HuH-7 (cell line): Measurements from ENCODE around the gene CISTR.
"Not testable (repeated sequence)": the region's sequence is repeated elsewhere in the genome, so short reads cannot be mapped to it uniquely, and the experiment has no call there.

Source experiments
- DNase-seq: peaks from one replicate; pipeline ENCODE4 v3.0.0; 2011; ENCODE audit warnings: low spot score

The CISTR gene

DNA sequence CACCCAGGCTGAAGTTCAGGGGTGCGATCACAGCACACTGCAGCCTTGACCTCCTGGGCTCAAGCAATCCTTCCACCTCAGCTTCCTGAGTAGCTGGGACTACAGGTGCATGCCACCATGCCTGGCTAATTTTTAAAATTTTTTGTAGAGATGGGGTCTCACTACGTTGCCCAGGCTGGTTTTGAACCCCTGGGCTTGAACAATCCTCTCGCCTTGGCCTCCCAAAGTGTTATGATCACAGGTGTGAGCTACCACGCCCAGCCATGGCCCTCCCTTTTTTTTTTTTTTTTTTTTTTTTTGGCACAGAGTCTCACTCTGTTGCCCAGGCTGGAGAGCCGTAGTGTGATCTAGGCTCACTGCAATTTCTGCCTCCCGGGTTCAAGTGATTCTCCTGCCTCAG is 33.2 kb downstream of the CISTR start:
- not testable (repeated sequence) for DNase-seq

DNA sequence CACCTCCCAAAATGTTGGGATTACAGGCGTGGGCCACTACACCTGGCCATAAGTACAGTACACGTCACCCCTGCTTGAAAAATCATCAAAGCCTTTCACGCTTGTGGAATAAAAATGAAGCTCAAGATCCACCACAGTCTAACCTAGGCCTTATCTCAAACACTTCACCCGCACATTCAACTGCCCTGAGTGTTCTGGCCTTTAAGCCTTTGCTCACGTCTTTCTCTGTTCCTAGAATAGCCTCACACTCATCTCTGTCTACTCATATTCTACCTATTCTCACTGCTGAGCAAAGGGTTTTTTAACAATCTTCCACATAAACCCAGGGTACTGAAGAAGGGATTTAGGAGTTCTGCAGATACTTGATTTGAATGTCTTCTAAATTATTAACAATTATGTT is 34.5 kb downstream of the CISTR start:
- no peak for DNase-seq

DNA sequence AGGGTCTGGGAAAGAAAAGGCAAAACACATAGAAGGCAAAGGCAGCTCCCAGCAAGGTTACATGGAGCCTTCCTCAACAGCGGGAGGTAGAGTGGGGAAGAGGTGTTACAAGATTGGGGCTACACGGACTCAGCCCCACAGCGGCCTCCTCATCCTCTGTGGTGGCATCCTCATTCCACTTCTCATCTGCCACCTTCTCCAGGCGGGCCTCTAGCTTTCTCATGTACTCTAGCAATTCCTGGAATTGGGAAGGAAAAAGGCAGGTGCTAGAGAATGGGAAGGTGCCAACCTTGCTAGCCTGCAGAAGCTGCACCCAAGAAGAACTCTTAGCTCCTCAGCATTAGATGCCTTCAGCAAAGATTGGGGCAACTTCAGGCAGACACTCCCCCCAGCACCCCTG is 37.8 kb downstream of the CISTR start:
- DNase-seq = no peak

DNA sequence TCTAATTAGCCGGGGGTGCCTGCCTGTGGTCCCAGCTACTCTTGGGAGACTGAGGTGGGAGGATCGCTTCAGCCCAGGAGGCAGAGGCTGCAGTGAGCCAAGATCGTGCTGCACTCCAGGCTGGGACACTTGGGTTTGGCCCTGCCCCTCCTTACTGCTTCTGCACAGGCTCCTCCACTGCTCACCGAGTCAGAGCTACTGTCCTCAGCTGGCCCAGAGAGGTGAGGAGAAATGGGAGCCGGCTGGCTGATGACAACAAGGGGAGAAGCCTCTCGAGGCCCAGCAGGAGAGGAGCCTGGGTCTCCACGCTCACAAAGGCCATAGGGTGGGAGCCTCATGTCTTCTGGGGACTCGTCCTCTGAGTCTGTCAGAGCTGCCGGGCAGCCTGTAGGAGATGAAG is 38.3 kb downstream of the CISTR start:
- DNase-seq = no peak

DNA sequence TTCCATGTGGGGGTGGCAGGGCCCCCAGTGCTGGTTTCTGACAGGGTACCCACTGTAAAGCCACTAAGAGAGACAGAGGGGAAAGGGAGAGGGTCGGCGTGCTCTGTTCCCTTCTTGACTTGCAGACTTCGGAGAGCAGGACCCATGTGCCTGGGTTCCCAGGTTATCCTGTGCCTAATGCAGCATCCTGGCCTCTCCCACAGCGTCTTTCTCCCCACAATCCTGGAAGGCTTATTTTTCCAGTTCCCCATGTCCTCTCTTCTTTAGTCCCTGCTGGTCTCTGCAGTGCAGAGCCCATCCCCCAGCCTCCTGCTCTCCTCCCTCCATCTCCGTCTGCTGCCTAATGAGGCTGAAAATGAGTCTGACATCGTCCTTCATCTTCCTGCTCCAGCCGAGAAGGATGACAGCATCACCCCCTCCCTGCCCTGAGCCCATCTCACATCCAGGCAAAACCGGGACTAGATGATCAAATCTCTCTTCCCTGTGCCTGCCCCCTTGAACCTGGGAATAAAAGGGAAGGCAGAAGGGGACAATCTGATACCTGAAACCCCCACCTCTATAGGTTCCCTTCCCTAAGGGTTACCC is 39.6 kb downstream of the CISTR start:
- no peak for DNase-seq

DNA sequence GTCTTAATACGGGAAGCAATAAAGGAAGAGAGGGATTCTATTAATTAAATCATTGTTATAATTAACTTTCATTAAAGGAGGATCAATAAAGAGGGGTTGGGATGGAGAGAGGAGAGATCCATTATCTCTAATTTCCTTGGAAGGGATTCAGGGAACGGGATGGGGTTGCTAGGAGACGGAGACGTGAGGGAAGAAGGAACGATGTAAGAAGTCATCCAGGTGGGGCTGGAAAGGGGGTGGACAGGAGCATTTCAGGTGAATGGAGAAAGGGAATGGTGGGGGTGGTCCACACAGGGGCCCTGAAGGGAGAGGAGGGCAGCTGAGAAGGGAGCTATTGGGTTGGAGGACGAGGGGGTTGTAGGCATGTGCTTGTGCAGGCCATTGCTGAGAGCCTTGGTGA is 41.7 kb downstream of the CISTR start:
- no peak for DNase-seq

DNA sequence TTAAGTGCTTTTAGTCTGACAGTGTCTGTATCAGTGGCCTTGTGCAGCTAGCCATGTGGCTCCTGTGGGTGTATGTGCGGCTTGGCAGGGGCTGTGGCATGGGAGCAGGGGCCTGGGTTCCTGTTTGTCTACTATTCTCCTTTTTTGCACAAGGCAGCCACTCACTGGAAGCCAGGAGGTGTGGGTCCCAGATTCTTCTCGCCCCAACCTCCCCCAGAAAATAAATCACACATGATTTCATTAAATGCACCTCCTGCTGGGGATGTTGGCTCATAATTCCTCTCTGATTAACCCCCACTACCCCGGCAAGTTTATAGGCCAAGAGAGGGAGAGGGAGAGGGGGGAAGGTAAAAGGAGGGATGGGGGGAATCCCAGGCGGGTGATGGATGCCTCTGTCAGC is 42.1 kb downstream of the CISTR start:
- no peak for DNase-seq

DNA sequence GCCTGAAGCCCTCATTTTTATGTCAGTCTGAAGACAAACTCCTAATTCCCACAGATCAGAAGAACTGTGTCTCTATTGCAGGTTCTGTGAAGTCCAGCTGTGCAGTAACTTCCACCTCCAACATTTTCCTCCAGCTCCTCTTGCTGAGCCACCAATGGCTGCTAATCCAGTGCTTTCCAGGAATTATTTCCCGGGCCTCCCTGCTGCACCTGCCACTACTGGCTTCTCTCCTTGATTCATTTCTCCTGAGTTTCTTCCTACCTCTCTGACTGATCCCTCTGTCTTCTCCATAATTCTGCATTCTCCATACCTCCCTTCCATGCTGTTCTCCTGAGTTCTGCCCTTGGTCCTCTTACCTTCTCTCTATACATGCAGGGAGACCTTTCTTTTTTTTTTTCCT is 45.7 kb downstream of the CISTR start:
- DNase-seq = no peak

DNA sequence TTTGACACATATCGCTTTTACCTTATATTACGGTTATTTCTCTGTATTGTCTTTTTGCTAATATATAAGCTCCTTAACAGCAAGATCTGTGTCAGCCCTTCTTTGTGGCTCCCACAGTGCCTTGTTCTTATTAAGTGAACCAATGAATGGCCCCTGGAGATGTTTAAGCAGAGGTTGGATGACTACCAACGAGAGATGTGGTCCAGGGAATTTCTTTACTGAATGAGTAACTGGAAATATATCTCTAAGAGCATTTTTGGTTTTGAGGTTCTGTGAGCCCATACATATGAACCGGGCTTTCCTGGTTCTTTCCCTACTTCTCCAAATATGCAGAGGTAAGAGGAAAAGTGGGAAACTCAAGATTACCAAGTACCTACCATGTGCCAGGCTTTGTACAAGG is 48.0 kb downstream of the CISTR start:
- no peak for DNase-seq

DNA sequence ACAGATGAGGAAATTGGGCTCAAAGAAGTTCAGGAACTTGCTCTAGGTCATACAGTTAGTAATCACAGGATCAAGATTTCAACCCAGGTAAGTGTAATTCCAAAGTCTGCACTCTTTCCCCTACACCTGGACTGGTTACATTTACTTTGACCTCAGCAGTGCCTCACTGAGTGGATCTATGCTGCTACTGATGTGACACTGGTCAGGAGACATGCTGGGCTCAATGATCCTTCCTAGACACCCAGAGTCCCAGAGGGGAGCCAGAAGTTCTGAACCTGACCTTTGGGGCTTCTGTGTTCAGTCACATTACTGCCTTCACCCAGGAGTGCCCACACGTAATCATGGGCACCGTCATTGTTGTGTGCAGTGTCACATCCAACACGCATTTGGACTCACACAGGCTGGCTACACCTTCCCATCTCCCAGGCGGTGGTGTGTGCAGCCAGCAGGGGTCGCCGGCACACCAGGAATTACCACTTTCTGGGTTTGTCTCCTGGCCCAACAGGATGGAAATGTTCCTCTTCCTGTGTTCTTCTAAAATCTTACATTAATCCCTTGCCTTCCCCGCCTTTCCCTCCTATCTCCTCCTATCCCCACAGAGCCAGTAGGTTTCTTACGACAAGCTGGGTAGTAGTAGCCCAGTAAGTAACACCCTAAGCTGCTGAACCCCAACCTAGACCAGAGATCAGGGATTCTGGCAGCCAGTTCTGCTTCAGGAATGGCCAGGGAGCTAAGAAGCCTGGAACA is 50.1 kb downstream of the CISTR start:
- peak; percentile 80 for DNase-seq

DNA sequence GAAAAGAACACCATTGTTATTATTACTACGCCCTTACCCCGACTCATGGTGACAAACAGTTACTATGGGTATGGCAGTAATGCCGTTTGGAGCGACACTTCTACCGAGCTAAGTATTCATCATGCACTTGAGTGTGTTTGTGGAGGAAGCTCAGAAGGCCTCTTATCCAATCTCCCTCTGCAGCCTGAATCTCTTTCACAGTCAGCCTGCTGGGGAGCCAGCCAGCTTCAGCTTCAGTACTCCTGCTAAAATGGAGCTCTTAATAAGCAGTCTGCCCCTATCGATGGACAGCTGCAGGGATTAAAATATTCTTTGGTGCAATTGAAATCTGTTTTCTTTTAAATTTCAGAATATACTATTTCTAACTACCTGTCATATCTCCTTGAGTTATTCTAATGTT is 51.2 kb downstream of the CISTR start:
- no peak for DNase-seq

DNA sequence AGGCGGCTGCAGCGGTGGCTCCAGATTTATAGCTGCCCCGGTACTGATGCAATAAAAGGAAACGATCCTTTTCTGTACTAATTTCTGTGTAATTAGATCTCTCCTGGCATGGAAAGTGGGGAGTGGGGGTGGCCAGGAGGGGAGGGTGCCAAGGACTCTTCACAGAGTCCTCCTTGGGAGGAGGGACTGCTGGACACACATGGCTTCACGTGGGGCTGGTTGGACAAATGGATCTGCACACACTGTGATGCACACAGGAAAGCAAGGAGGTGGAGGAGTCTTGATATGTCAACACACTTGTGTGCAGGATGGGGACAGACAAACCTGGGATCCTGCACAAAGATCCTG is 52.1 kb downstream of the CISTR start:
- DNase-seq = no peak

DNA sequence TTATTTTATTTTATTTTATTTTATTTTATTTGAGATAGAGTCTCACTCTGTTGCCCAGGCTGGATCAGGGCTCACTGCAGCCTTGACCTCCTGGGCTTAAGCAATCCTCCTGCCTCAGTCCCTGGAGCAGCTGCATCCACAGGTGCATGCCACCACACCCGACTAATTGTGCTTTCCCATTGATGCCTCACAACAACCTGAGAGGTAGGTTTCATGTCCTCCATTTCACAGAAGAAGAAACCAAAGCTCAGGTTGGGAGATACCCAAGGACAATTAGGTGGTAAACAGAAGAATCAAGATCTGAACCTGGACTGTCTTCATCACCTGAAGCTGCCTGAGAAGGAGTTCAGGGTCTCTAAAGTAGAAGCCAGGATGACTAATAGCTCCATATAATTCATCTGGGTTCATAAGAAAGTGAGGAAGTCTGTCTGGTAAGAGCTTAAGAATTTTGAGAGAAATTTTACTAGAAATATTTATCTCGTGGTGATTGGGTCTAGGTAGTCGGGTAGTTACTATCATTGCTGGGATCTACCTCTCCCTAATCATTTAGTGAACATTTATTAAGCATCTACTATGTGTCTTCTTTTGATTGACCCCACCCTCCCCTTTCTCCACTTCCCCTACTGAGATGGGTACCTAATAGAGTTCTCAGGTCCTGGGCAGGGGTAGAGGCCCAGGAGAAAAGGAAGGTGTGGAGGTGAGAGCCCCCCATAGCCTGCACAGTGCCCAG is 52.7 kb downstream of the CISTR start:
- no peak for DNase-seq

DNA sequence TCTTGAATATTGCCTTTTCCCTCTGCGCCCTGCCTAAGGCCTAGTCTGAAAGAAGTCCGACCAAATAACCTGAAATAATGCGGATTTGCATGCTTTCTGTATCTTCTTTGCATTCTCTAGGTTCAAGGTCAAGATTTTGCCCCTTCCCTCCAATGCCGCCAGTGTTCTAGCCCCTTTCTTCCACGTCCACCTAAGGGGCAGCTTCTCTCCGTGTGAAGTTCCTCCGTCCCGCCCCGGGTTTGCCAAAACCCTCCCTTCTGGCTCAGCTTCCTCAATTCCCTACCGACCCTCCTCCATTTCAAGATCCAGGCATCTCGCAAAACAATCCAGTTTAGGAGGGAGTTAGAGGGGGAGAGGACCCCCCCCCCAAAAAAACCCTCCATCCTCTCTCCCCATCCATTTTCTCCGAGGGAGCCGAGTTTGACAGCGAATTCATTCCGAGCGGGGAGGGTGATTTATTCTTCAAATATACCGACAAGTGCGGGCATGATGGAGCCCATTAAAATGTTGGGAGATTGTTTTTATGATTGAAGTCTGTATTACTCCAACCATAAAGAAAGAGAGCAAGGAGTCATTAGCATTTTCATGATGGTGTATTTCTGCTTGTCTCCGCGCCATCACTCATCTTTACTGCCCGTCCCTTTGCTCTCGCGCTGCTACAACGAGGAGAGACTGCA is 55.0 kb downstream of the CISTR start:
- no peak for DNase-seq
